ENCODE data around the gene ACER2.

ACER2 gene

GRCh38 chr9:19488721-19489120, 79.9 kb downstream of the ACER2 start:
- no peak for ATAC-seq
- no peak for TF ChIP-seq PPARA (CRISPR knock-in tag; IDR thresholded peaks at IDR 0.05; ENCODE audit: borderline replicate concordance)
- TF ChIP-seq CSRNP3 (CRISPR knock-in tag; IDR thresholded peaks at IDR 0.05), result no peak

GRCh38 chr9:19490269-19490668, 81.5 kb downstream of the ACER2 start:
- no peak for ATAC-seq
- no peak for TF ChIP-seq ZNF8 (CRISPR knock-in tag; IDR thresholded peaks at IDR 0.05)

- TF ChIP-seq ZFP30 (CRISPR knock-in tag; IDR thresholded peaks at IDR 0.05) (no peak), TCF4 (CRISPR knock-in tag; IDR thresholded peaks at IDR 0.05; ENCODE audit: borderline replicate concordance) (no peak), ZNF70 (CRISPR knock-in tag; IDR thresholded peaks at IDR 0.05) (no peak), ZC3H10 (CRISPR knock-in tag; IDR thresholded peaks at IDR 0.05) (no peak), ZNF8 (CRISPR knock-in tag; IDR thresholded peaks at IDR 0.05) (no peak), TOX (CRISPR knock-in tag; IDR thresholded peaks at IDR 0.05; ENCODE audit: borderline replicate concordance) (no peak), POU6F1 (CRISPR knock-in tag; IDR thresholded peaks at IDR 0.05; ENCODE audit: borderline replicate concordance, low read depth) (no peak), ARNTL (CRISPR knock-in tag; IDR thresholded peaks at IDR 0.05; ENCODE audit: borderline replicate concordance, low read depth) (no peak)
- no peak for ATAC-seq
Measured at GRCh38 chr9:19490828-19491227, 82.0 kb downstream of the ACER2 start.

- ATAC-seq, result no peak
- no peak for TF ChIP-seq PATZ1 (CRISPR knock-in tag; IDR thresholded peaks at IDR 0.05; ENCODE audit: borderline replicate concordance)
- TF ChIP-seq ZFP30 (CRISPR knock-in tag; IDR thresholded peaks at IDR 0.05), result no peak
- TF ChIP-seq ZNF8 (CRISPR knock-in tag; IDR thresholded peaks at IDR 0.05), result no peak
- no peak for TF ChIP-seq POU6F1 (CRISPR knock-in tag; IDR thresholded peaks at IDR 0.05; ENCODE audit: borderline replicate concordance, low read depth)
- no peak for TF ChIP-seq RARB (CRISPR knock-in tag; IDR thresholded peaks at IDR 0.05)
Measured at GRCh38 chr9:19492775-19493173, 84.0 kb downstream of the ACER2 start.

- TF ChIP-seq RARB (CRISPR knock-in tag; IDR thresholded peaks at IDR 0.05) (no peak), TCF4 (CRISPR knock-in tag; IDR thresholded peaks at IDR 0.05; ENCODE audit: borderline replicate concordance) (peak; percentile 40; the same call in 1 of the 2 replicates)
- peak; percentile 92 for ATAC-seq
Measured at GRCh38 chr9:19493174-19493811, 84.5 kb downstream of the ACER2 start.

- no peak; the same call in 1 of the 3 replicates for ATAC-seq
- TF ChIP-seq PPARA (CRISPR knock-in tag; IDR thresholded peaks at IDR 0.05; ENCODE audit: borderline replicate concordance), result no peak
- TF ChIP-seq BACH2 (CRISPR knock-in tag; IDR thresholded peaks at IDR 0.05; ENCODE audit: borderline replicate concordance), result no peak
- TF ChIP-seq CSRNP3 (CRISPR knock-in tag; IDR thresholded peaks at IDR 0.05), result no peak
- TF ChIP-seq TSHZ2 (CRISPR knock-in tag; IDR thresholded peaks at IDR 0.05), result no peak
- no peak for TF ChIP-seq POU6F1 (CRISPR knock-in tag; IDR thresholded peaks at IDR 0.05; ENCODE audit: borderline replicate concordance, low read depth)
- TF ChIP-seq ZNF565 (CRISPR knock-in tag; conservative IDR thresholded peaks at IDR 0.05; ENCODE audit: low read depth), result no peak
- TF ChIP-seq TCF4 (CRISPR knock-in tag; IDR thresholded peaks at IDR 0.05; ENCODE audit: borderline replicate concordance), result no peak
- no peak for TF ChIP-seq TOX (CRISPR knock-in tag; IDR thresholded peaks at IDR 0.05; ENCODE audit: borderline replicate concordance)
- no peak for TF ChIP-seq ZFP30 (CRISPR knock-in tag; IDR thresholded peaks at IDR 0.05)
- TF ChIP-seq GLIS3 (CRISPR knock-in tag; IDR thresholded peaks at IDR 0.05), result no peak
- TF ChIP-seq ZC3H10 (CRISPR knock-in tag; IDR thresholded peaks at IDR 0.05), result no peak
- TF ChIP-seq OSR1 (CRISPR knock-in tag; IDR thresholded peaks at IDR 0.05), result no peak
Measured at GRCh38 chr9:19493876-19494275, 85.1 kb downstream of the ACER2 start.

Measured in SK-N-SH treated with all-trans-retinoic acid at 6 μM for 48 hours (cell line).